ENCODE measurements around the gene LRBA.

DNA sequence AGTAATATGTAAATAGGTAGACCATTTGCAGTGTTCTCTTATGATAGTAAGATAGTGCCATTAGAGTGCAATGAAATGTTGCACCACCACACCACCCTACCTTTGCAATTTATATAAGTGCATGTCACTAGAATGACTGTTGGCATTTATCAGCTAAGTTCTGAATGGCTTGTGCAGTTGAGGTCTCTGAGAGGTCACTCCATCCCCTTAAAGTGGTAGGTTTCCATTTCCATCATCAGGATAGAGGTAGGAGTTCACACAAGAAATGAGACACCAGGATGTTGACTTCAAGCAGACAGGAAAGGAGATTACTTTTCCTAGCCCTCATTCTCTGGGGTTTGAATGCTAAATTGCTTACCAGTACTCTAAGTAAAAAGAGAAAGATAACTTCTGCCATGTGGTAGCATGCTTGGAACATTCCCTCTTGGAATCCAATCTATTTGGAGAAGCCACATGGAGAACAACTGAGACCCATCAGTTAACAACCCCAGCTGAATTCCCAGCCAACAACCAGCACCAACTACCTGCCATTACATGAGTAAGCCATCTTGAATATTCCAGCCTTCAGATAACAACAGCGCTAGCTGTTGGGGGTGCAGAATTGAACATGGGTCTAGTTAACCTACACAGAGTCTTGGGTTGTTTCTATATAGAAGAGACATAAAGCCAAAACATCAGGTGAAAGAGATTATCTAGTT lies 6.7 kb upstream of the LRBA start:
- TF ChIP-seq, protein P1, sequence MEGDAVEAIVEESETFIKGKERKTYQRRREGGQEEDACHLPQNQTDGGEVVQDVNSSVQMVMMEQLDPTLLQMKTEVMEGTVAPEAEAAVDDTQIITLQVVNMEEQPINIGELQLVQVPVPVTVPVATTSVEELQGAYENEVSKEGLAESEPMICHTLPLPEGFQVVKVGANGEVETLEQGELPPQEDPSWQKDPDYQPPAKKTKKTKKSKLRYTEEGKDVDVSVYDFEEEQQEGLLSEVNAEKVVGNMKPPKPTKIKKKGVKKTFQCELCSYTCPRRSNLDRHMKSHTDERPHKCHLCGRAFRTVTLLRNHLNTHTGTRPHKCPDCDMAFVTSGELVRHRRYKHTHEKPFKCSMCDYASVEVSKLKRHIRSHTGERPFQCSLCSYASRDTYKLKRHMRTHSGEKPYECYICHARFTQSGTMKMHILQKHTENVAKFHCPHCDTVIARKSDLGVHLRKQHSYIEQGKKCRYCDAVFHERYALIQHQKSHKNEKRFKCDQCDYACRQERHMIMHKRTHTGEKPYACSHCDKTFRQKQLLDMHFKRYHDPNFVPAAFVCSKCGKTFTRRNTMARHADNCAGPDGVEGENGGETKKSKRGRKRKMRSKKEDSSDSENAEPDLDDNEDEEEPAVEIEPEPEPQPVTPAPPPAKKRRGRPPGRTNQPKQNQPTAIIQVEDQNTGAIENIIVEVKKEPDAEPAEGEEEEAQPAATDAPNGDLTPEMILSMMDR (IDR thresholded peaks at IDR 0.05), result no peak
- no peak for TF ChIP-seq POLR2A (IDR thresholded peaks at IDR 0.05)

All from testis (tissue), 2 donors.